H7 (cell line): Measurements from ENCODE around the gene VSTM2B. TPM values are rescaled to one million over a fixed set of nuclear protein-coding genes. Genes with fewer than 3 reads are reported as not detected.

Source experiments
- DNase-seq: peaks from one replicate; pipeline ENCODE4 v3.0.0; 2012
- H3K27me3 ChIP-seq: 2 replicates; pipeline ENCODE4 v1.6.0; 2011; ENCODE audit warnings: mild to moderate bottlenecking, low read length; ENCODE audit not compliant: control insufficient read depth, insufficient read depth
- H3K36me3 ChIP-seq: replicated peaks from 2 replicates; pipeline ENCODE4 v1.5.1; 2011; ENCODE audit warnings: low read length; ENCODE audit not compliant: control insufficient read depth, insufficient read depth
- H3K4me3 ChIP-seq: 2 replicates; pipeline ENCODE4 v1.5.1; 2011; ENCODE audit warnings: low read depth, mild to moderate bottlenecking, control low read depth, low read length, moderate library complexity; ENCODE audit not compliant: insufficient read depth
- total RNA-seq: library from RNA; depleted of rRNA; stranded (reverse); fragments of >200 nt; shearing (Covaris generic); gene quantifications from 2 replicates; pipeline ENCODE4 v1.2.3, GENCODE V29; 2014; rRNA removed

Gene VSTM2B
- total RNA-seq, 1 experiment from 2014 or later = 0.48 TPM

DNA sequence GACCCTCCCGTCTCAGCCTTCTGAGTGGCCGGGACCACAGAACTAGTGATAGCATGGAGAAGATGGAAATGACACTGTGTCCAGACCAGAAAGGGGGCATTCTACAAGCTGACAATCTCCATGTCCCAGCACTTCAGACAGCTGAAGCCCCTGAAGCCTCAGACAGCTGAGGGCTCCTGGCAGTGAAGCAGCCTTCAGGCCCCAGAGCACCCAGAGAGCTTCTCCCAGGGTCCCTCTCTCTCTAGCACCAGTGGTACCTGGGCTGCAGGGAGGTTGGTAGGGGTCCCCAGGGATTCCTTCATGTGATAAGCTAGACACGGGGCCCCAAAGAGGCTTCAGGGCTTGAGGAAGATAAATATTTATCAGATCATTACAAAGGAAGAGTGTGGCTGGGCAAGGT is 72.7 kb downstream of the VSTM2B start:
- DNase-seq = no peak
- Histone ChIP-seq H3K27me3 (peaks cover 1% of the 10 kb centered on the region; the same call in 1 of the 2 replicates), H3K4me3 (no peak overlapping the region), H3K36me3 (no peaks in the 10 kb centered on the region)

- Histone ChIP-seq H3K4me3 (no peak overlapping the region), H3K36me3 (no peaks in the 10 kb centered on the region), H3K27me3 (no peaks in the 10 kb centered on the region)
- no peak for DNase-seq
Observed at GRCh38 chr19:29603308-29603707, 77.5 kb downstream of the VSTM2B start.

DNA sequence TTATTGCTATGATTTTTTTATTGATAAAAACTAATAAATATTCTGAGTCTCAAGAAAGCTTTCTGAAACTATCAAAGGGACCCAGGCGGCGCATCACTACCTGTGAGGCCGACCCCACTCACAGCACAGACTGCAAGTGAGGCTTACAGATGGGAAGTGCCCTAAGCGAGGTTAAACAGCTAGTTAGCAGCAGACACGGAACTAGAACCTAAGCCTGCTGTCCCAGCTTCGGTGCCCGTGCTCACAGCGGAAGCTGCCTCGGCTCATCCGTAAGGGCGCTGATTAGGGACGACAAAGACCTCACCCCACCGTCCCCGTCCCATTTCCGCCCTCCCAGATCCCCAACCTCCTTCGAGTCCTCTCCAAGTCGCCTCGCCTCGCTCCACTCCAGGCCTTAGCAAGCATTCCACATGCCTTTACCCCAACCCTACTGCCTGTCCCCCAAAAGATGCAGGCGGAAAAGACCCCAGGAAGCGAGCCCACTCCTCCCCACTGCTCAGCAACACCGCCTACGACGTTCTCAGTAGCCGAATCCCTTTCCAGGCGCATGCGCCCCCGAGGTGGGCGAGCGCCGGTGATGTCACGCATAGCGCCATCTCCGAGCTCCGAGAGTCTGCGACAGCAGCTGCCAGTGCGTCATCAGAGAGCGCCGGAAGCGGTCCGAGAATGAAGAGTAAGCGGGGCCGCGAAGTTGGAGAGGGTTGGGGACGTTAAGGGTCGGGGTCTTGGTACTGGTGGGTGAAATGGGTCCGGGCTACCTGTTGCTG is 80.0 kb downstream of the VSTM2B start, which contains the start of gene POP4:
TSS of gene POP4 (plus strand) at position 631 of the 767 bp plus-strand sequence. CDS start at position 667, 36 bp downstream.
- Histone ChIP-seq H3K36me3 (no peaks in the 10 kb centered on the region; the same call in 1 of the 2 replicates), H3K27me3 (no peaks in the 10 kb centered on the region), H3K4me3 (peak within 1 kb of the TSS; percentile 96)
- DNase-seq = peak; percentile 98

DNA sequence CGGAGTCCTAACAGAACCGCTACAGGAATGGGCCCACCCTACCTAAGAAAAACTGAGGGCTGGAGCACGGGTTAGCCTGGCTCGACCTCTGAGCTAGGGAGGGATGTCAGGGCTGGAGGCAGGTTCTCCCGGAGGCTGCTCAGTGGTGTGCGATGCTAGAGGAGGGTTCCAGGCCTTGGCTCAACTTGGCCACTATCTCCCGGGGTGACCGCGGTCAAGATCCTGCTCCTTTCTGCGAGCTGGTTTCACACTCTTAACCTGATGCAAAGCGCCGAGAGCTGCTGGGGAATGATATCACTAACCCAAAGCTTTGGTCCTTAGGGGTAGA is 80.6 kb downstream of the VSTM2B start:
- DNase-seq = no peak
- H3K4me3 ChIP-seq = peak overlapping the region; percentile 96
- H3K36me3 ChIP-seq = peaks cover 3% of the 10 kb centered on the region; the same call in 1 of the 2 replicates
- H3K27me3 ChIP-seq = no peaks in the 10 kb centered on the region

DNA sequence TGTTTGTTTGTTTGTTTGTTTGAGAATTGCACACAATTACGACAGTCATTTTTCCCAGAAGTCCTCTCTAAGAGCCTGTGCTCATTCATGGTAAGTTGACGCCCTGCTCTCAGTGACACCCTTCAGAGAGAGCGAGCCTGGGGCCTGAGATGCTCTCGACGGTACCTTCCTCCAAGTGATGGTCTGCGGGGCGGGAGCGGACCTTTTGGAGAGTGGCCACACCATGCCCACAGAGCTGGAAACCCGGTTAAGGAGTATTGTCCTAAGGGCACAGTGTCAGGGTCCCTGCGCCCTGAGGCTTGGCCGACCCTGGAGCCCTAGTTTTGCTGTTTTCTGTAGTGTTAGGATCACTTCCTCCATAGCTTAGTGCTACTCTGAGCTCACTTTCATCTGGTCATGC is 83.8 kb downstream of the VSTM2B start:
- no peak for DNase-seq
- no peaks in the 10 kb centered on the region for H3K27me3 ChIP-seq
- H3K4me3 ChIP-seq = no peak overlapping the region
- H3K36me3 ChIP-seq = peaks cover 18% of the 10 kb centered on the region

GRCh38 chr19:29610213-29610573 is 84.4 kb downstream of the VSTM2B start:
- no peak for DNase-seq
- H3K4me3 ChIP-seq = no peak overlapping the region

DNA sequence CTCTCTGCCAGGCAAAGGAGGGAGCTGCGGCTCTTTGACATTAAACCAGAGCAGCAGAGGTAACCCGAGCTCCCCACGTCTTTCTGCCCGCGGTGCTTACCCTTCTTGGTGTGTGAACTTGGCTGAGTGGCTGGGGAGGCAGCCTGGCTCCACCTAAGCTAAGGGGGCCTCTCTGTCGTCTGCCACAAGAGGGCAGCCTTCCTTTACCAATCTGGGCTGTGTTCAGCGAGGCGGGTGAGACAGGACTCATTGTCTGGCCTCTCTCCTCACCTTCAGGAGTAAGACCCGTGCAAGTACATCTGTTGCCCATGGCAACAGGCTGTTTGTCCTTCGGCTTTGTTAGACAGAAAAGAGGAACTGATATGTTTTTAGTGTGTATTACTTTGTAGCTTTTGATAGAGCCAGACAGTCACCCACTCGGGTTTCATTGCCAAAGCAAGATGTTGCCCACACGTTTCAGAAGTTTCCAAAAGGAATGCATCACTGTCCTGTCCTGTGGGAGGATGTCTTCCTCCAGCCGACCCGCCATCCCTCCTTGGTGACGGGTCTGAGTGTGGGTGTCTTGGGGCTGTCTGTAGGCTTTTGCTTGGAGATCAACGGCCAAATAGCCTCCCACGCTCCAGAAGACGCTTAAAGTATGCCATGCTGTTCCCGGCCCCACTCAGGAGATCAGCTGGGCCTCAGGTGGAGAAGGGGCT is 84.9 kb downstream of the VSTM2B start:
- Histone ChIP-seq H3K4me3 (no peak overlapping the region), H3K27me3 (no peaks in the 10 kb centered on the region), H3K36me3 (peaks cover 18% of the 10 kb centered on the region)
- DNase-seq = peak; percentile 95

More at GRCh38 chr19:29610213-29610573, 84.4 kb downstream of the VSTM2B start:
- Histone ChIP-seq H3K36me3 (peaks cover 18% of the 10 kb centered on the region), H3K27me3 (no peaks in the 10 kb centered on the region)

- peak; percentile 13 for DNase-seq
- H3K4me3 ChIP-seq = no peak overlapping the region
- H3K27me3 ChIP-seq = no peaks in the 10 kb centered on the region
- peaks cover 18% of the 10 kb centered on the region for H3K36me3 ChIP-seq
Observed at GRCh38 chr19:29612121-29612520, 86.3 kb downstream of the VSTM2B start.

- peaks cover 18% of the 10 kb centered on the region for H3K36me3 ChIP-seq
- H3K27me3 ChIP-seq = no peaks in the 10 kb centered on the region
- DNase-seq = peak; percentile 11
- no peak overlapping the region for H3K4me3 ChIP-seq
Observed at GRCh38 chr19:29612801-29613595, 87.2 kb downstream of the VSTM2B start.

GRCh38 chr19:29614046-29614445 is 88.3 kb downstream of the VSTM2B start:
- peaks cover 18% of the 10 kb centered on the region for H3K36me3 ChIP-seq
- no peak overlapping the region for H3K4me3 ChIP-seq
- no peaks in the 10 kb centered on the region for H3K27me3 ChIP-seq
- peak; percentile 14 for DNase-seq

Other genes with a start within 250 kb of the VSTM2B start
- 63.5 and 69.1 TPM in 2 replicates for gene POP4, start 80.3 kb downstream of the VSTM2B start, total RNA-seq
- 12.9 and 19.4 TPM in 2 replicates for gene PLEKHF1, start 139.5 kb downstream of the VSTM2B start, total RNA-seq
- 24.0 and 24.1 TPM in 2 replicates for gene C19orf12, start 189.3 kb downstream of the VSTM2B start, total RNA-seq